KOPT-K1 (cell line): ENCODE results near the gene GSK3B.

ENCODE experiments used
- H3K27ac ChIP-seq: fragments of 200-600 bp; sonication (generic); 2 replicates; pipeline ENCODE4 v1.5.1; 2016; ENCODE audit warnings: antibody characterized with exemption, mild to moderate bottlenecking, low read depth, low read length; ENCODE audit not compliant: poor library complexity, severe bottlenecking
- H3K36me3 ChIP-seq: fragments of 200-600 bp; sonication (generic); 2 replicates; pipeline ENCODE4 v1.5.1; 2017; ENCODE audit warnings: antibody characterized with exemption, mild to moderate bottlenecking, low read length, moderate library complexity; ENCODE audit not compliant: insufficient read depth
- H3K9me3 ChIP-seq: fragments of 200-600 bp; sonication (generic); 2 replicates; pipeline ENCODE4 v1.5.1; 2017; ENCODE audit warnings: antibody characterized with exemption, low read length, mild to moderate bottlenecking; ENCODE audit not compliant: insufficient read depth, poor library complexity, severe bottlenecking

GSK3B gene

DNA sequence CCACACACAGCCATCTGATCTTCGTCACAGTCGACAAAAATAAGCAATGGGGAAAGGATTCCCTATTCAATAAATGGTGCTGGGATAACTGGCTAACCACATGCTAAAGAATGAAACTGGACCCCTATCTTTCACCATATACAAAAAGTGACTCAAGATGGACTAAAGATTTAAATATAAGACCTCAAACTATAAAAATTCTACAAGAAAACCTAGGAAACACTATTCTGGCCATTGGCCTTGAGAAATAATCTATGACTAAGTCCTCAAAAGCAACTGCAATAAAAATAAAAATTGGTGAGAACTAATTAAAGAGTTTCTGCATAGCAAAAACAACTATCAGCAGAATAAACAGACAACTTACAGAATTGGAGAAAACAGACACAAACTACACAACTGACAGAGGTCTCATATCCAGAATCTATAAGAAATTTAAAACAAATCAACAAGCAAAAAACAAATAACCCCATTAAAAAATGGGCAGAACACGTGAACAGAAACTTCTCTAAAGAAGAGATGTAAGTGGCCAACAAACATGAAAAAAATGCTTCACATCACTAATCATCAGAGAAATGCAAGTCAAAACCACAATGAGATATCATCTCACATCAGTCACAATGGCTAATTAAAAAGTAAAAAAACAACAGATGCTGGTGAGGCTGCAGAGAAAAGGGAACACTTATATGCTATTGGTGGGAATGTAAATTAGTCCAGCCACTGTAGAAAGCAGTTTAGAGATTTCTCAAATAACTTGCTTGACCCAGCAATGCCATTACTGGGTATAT lies 208.3 kb downstream of the GSK3B start:
- Histone ChIP-seq H3K36me3 (peaks cover 61% of the 10 kb centered on the region), H3K27ac (no peak overlapping the region), H3K9me3 (peaks cover 24% of the 10 kb centered on the region)

- Histone ChIP-seq H3K27ac (no peak overlapping the region), H3K9me3 (peaks cover 16% of the 10 kb centered on the region), H3K36me3 (peaks cover 64% of the 10 kb centered on the region)
Measured at GRCh38 chr3:119884161-119884557, 210.1 kb downstream of the GSK3B start.

GRCh38 chr3:119883461-119884160 lies 210.6 kb downstream of the GSK3B start:
- no peak overlapping the region for H3K27ac ChIP-seq
- peaks cover 59% of the 10 kb centered on the region for H3K36me3 ChIP-seq
- H3K9me3 ChIP-seq = peaks cover 10% of the 10 kb centered on the region

DNA sequence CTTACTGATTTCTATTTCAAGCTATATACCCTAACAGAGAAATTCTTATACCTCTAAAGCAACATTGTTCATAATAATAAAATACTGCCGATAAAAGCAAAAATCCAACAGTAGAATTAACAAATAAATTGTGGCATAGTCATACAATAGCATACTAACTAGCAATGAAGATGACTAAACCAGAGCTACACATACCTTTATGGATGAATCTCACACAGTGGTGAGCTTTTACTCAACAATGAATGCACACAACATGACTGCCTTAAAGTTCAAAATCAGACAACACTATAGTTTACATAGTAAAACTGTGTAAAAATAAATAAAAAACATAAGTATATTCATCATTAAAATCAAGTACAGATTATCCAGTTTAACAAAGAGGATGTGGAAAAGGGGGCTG lies 213.3 kb downstream of the GSK3B start:
- H3K27ac ChIP-seq = no peak overlapping the region
- no peaks in the 10 kb centered on the region for H3K9me3 ChIP-seq
- peaks cover 56% of the 10 kb centered on the region for H3K36me3 ChIP-seq

- peaks cover 42% of the 10 kb centered on the region for H3K36me3 ChIP-seq
- H3K9me3 ChIP-seq = no peaks in the 10 kb centered on the region
Measured at GRCh38 chr3:119873646-119874045, 220.6 kb downstream of the GSK3B start.

DNA sequence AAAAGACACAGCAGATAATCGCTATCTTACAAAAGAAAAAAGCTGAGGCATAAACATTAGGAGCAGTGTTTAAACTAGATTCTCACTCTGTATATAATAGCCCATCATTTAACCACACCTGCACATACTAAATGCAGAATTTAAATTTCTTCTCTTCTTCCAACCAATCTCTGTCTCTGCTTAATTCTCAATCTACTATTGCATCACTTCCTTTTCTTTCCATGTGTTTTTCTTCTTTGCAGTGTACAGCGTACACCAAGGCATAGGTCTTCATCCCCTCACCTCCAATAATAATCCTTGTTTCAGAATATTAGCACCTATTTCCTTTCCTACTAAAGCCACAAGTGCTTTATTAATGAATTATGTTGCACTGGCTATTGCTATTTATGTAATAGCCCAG lies 221.5 kb downstream of the GSK3B start:
- H3K36me3 ChIP-seq = peaks cover 42% of the 10 kb centered on the region
- no peak overlapping the region for H3K27ac ChIP-seq
- no peaks in the 10 kb centered on the region for H3K9me3 ChIP-seq

More at GRCh38 chr3:119873646-119874045, 220.6 kb downstream of the GSK3B start:
- H3K27ac ChIP-seq = no peak overlapping the region

- Histone ChIP-seq H3K36me3 (peaks cover 46% of the 10 kb centered on the region), H3K9me3 (no peaks in the 10 kb centered on the region), H3K27ac (no peak overlapping the region)
Measured at GRCh38 chr3:119871571-119871970, 222.7 kb downstream of the GSK3B start.

DNA sequence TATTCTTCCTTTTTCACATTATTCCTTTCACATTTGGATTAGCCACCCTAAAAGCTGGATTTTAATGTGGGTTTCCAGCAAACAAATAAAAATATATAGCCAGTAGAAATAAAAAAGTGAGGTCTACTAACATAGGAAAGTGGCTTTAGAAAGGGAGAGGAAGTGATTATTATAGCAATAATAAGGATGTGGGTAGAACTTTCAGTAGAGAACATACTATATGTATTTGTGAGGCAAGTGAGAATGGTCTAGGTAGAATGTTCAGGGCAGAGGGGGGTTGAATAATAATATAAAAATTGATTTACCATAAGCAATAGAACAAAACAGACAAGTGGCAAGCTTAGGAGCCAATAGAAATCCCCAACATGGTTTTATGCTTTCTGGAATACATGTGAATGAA lies 223.7 kb downstream of the GSK3B start:
- Histone ChIP-seq H3K36me3 (peaks cover 44% of the 10 kb centered on the region), H3K27ac (no peak overlapping the region), H3K9me3 (no peaks in the 10 kb centered on the region)

- H3K36me3 ChIP-seq = peaks cover 68% of the 10 kb centered on the region
- no peak overlapping the region for H3K27ac ChIP-seq
- H3K9me3 ChIP-seq = no peaks in the 10 kb centered on the region
Measured at GRCh38 chr3:119864476-119864875, 229.8 kb downstream of the GSK3B start.

DNA sequence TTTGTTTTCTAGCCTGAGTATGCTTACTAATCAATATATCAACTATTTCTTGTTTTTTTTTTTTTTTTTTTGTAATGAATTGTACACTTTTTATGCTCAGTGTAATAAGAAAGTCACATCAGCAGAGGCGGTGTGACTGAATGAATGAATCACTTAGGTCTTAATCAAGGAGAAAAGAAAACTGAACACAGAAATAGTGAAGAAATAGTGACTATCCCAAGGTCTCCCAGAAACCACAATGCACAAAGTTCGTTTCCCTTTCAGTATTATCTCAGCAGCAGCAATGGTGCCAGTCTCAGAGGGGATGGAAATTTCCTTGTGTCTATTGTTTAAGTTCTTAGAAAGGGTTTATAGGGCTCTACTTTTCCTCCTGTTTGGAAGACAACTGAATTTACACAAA lies 231.6 kb downstream of the GSK3B start:
- H3K36me3 ChIP-seq = peaks cover 83% of the 10 kb centered on the region
- peaks cover 15% of the 10 kb centered on the region for H3K9me3 ChIP-seq
- no peak overlapping the region for H3K27ac ChIP-seq

GRCh38 chr3:119861681-119862080 lies 232.6 kb downstream of the GSK3B start:
- Histone ChIP-seq H3K9me3 (peaks cover 24% of the 10 kb centered on the region), H3K36me3 (peaks cover 85% of the 10 kb centered on the region), H3K27ac (no peak overlapping the region)

DNA sequence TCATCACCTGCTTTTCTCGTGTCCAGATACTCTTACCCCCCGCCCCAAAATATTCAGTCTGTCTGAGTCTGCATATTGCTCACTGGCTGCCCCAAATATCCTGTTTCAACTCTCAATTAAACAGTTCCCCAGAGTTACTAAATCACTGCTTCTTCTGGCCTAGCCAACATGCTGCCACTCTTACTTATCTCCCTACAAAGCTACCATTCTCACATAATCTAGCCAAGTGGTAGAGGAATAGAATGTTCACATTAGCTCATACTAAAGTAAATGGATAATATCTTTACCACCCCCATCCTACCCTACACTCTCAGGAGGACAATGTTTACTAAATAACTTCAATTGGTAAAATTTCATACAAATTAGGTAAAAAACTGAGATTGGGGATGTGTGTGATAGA lies 234.5 kb downstream of the GSK3B start:
- Histone ChIP-seq H3K36me3 (peaks cover 88% of the 10 kb centered on the region), H3K9me3 (peaks cover 33% of the 10 kb centered on the region), H3K27ac (no peak overlapping the region)

DNA sequence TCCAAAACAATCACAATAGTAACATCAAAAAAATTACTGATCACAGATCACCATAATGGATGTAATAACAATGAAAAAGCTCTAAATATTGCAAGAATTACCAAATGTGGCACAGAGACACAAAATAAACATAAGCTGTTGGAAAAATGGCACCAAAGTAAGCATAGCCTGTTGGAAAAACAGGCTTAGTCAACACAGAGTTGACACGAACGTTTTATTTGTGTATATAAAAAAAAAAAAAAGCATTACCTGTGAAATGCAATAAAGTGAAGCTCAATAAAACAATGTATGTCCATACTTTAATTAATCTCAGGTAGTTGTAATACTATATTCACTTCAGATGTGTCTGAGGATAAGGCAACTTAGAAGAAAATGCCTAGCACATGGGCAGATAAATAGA lies 235.3 kb downstream of the GSK3B start:
- H3K9me3 ChIP-seq = peaks cover 33% of the 10 kb centered on the region
- H3K27ac ChIP-seq = no peak overlapping the region
- peaks cover 81% of the 10 kb centered on the region for H3K36me3 ChIP-seq

- H3K9me3 ChIP-seq = peaks cover 33% of the 10 kb centered on the region
- H3K27ac ChIP-seq = no peak overlapping the region
- peaks cover 61% of the 10 kb centered on the region for H3K36me3 ChIP-seq
Measured at GRCh38 chr3:119856695-119857094, 237.6 kb downstream of the GSK3B start.

GRCh38 chr3:119849126-119849525 lies 245.1 kb downstream of the GSK3B start:
- H3K27ac ChIP-seq = no peak overlapping the region
- peaks cover 13% of the 10 kb centered on the region for H3K9me3 ChIP-seq
- H3K36me3 ChIP-seq = peaks cover 42% of the 10 kb centered on the region
